HTR-8/SVneo (cell line): ENCODE data around the gene KIAA0319L.
"Not testable (repeated sequence)": the region's sequence is repeated elsewhere in the genome, so short reads cannot be mapped to it uniquely, and the experiment has no call there.

ENCODE experiments used
- DNase-seq: peaks from one replicate; pipeline ENCODE4 v3.0.0; 2011; ENCODE audit warnings: low spot score, mixed read lengths; ENCODE audit not compliant: insufficient read length
- FAIRE-seq: peaks from 2 replicates; lab custom pipeline; 2011; peaks lifted over from hg19 to GRCh38; lab: Jason Lieb, UNC

KIAA0319L gene

GRCh38 chr1:35505911-35506798 lies 51.0 kb downstream of the KIAA0319L start:
- FAIRE-seq (no peak), DNase-seq (peak; percentile 8)

DNA sequence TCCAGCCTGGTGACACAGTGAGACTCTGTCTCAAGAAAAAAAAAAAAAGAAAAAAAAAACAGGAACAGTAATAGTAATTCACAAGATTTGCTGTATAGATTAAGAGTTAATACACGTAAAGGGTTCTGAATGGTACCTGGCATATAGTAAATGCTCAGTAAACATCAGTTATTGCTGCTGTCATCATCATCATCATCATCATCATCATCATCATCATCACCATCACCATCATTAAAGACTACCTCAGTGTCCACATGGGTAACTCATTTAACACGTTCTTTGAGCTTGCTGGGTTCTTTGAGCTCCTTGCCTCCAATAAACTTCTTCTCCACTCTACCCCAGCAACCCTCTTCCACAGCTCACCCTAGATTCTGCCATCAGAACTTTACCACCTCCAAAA lies 55.0 kb downstream of the KIAA0319L start:
- DNase-seq (no peak), FAIRE-seq (no peak)

DNA sequence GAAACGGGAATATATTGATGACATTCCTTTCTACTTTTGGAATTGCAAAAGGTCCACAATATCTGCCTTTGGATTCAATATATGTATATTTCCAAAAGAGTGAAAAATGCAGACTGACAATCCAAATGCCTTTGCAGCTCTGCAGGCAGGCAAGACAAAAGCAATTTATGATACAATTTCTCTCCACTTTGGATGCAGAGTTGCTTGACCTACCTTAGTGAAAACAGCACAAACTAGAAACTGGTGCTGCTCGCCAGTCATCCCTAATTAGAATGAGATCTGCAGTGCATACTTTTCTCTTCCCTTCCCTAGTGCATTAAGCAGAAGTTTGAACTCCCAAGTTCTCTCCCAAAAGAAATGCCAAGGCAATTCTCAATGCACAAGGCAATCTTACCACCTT lies 56.8 kb downstream of the KIAA0319L start:
- FAIRE-seq = no peak
- no peak for DNase-seq

GRCh38 chr1:35499652-35500176 lies 57.5 kb downstream of the KIAA0319L start:
- FAIRE-seq = no peak

DNA sequence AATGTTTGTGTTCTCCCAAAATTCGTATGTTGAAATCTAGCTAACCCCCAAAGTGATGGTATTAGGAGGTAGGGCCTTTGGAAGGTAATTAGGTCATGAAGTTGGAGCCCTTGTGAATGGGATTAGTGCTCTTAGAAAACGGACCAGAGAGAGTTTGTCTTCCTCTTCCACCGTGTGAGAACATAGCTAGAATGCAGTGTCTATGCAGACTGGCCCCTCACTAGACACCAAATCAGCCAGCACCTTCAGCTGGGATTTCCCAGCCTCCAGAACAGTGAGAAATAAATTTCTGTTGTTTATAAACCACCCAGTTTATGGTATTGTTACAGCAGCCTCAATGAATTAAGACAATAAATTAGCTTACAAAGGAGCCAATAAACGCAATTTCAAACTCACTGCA lies 58.0 kb downstream of the KIAA0319L start:
- no peak for DNase-seq
- no peak for FAIRE-seq

More at GRCh38 chr1:35499652-35500176, 57.5 kb downstream of the KIAA0319L start:
- no peak for DNase-seq

- no peak for DNase-seq
- no peak for FAIRE-seq
Measured at GRCh38 chr1:35497571-35497970, 59.6 kb downstream of the KIAA0319L start.

DNA sequence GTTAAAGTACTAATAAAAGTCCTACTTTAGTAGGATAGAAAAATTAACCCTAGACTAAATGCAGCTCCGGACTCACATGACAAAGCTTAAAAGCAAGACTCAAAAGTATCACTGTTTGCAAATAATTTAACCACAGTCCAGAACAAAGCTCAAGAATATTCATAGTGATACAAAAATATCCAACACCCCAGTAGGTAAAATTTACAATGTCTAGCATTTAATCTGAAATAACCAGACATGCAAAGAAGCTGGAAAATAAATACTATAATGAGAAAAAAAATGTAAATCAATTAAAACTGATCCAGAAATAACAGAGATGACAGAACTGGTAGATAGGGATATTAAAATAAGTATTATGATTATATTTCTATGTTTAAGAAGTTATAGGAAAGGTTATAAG lies 67.0 kb downstream of the KIAA0319L start:
- DNase-seq (no peak), FAIRE-seq (no peak)

DNA sequence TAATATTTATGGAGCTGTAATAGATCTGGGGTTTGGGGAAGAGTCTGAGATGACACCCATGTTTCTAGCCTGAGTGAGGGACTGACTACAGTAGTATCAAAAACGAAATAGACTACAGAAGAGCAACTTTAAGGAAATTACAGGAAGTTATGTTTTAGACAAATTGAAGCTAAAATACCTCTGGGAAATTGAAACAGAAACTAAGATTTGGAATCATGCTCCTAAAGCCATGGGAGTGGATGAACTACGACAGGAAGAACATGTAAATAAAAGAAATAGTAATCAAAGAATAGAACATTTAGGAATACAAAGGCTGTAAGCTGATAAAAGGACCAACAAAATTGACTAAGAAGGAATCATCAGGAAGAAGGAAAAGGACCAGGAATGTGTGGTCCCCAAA lies 68.9 kb downstream of the KIAA0319L start:
- FAIRE-seq (no peak), DNase-seq (no peak)

- DNase-seq (no peak), FAIRE-seq (no peak)
Measured at GRCh38 chr1:35486858-35487408, 70.3 kb downstream of the KIAA0319L start.

GRCh38 chr1:35481229-35481628 lies 76.0 kb downstream of the KIAA0319L start:
- no peak for DNase-seq

DNA sequence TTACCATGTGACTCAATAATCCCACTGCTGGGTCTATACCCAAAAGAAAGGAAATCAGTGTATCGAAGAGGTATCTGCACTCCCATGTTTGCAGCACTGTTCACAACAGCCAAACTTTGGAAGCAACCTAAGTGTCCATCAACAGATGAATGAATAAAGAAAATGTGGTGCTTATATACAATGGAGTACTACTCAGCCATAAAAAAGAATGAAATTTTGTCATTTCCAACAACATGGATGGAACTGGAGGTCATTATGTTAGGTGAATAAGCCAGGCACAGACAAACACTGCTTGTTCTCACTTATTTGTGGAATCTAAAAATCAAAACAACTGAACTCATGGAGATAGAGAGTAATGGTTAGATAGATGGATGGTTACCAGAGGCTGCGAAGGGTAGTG lies 79.3 kb downstream of the KIAA0319L start:
- FAIRE-seq (no peak), DNase-seq (no peak)

More at GRCh38 chr1:35481229-35481628, 76.0 kb downstream of the KIAA0319L start:
- no peak for FAIRE-seq

DNA sequence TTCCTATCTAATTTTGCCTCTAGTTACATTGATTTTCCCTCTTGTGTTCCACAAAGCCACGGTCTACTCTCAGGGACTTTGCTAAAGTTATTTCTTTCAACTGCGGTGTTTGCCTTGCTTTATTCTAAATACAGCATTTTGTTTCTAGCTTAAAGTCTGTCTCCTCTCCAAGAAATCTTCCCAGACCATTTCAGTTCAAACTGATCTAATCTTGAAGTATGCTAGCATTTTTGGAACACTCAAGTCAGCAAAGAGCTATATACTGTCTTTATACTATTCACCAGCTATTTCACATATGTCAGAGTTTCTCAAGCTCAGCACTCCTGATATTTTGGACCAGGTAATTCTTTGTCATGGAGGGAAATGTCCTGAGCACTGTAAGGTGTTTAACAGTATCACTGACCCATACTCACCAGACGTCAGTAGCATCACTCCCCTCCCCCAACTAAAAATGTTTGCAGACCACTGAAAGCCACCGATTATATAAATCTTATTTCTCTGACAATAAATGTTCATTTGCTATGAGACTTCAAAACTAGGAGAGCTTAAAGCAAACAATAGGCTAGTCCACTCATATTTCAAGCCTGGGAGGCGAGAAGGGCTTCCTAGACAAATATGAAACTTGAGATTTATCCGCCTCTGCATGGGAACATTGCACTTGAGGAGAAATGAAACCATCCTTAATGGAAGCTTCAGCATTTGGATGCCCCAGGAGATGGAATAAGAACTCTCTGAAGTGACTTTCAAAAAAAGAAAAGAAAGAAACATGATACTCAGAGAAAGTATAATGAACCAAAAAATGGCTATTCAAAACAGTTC lies 81.1 kb downstream of the KIAA0319L start:
- DNase-seq (no peak), FAIRE-seq (no peak)

- no peak for FAIRE-seq
- no peak for DNase-seq
Measured at GRCh38 chr1:35475356-35475755, 81.8 kb downstream of the KIAA0319L start.

- DNase-seq, FAIRE-seq: not testable (repeated sequence)
Measured at GRCh38 chr1:35473216-35473615, 84.0 kb downstream of the KIAA0319L start.

DNA sequence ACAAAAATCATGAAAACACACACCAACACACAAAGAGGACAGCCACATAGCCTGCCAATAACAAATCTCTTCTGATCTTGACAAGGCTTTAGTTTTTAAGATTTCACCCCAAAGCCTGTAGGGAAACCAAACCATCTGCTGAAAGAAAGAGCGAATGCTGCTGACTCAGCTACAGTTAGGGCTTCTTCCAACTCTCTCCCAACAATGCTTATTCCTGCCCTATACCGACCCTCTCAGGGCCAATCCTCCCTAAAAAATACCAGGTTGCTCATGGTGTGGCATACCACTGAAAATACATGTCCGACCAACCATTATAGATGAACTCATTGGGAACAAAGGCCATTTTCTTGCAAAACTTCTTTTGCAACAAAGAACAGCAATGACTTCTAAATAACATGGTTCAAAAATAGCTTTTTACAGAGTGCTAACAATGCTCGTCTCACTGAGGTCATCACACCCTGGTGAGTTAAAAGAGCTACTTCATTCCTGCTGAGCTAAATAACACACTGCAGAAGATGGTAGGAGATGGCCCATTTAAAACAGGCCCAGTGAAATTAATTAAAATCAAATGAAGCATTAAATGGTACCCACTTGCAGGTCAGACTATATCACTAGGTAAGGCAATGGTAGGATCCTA lies 86.1 kb downstream of the KIAA0319L start:
- no peak for FAIRE-seq
- DNase-seq = no peak

- FAIRE-seq (no peak), DNase-seq (no peak)
Measured at GRCh38 chr1:35466120-35466519, 91.1 kb downstream of the KIAA0319L start.

DNA sequence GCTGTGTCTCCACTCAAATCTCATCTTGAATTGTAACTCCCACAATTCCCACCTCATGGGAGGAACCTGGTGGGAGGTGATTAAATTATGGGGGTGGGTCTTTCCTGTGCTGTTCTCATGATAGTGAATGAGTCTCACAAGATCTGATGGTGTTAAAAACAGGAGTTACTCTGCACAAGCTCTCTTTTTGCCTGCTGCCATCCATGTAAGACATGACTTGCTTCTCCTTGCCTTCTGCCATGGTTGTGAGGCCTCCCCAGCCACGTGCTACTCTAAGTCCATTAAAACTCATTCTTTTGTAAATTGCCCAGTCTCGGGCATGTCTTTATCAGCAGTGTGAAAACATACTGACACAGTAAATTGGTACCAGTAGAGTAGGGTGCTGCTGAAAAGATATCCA lies 93.5 kb downstream of the KIAA0319L start:
- FAIRE-seq, DNase-seq: not testable (repeated sequence)

DNA sequence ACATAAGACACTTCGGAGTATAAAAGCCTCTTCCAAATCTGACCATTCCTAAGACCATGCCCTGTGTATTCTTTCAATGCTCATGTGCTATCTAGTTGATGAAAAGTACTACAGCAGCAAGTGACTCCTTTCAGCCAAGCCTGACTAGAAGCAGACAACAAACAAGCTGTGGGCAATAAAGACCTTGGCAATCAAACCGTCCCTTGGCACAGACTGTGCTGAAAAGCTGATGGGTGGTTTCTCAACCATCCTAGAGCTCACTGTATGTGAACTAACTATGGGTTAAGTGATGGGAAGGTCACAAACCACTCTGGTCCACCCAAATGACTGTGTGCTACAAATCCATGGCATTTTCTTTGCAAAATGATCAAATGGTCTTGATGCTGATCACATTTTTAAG lies 94.0 kb downstream of the KIAA0319L start:
- FAIRE-seq (no peak), DNase-seq (no peak)

DNA sequence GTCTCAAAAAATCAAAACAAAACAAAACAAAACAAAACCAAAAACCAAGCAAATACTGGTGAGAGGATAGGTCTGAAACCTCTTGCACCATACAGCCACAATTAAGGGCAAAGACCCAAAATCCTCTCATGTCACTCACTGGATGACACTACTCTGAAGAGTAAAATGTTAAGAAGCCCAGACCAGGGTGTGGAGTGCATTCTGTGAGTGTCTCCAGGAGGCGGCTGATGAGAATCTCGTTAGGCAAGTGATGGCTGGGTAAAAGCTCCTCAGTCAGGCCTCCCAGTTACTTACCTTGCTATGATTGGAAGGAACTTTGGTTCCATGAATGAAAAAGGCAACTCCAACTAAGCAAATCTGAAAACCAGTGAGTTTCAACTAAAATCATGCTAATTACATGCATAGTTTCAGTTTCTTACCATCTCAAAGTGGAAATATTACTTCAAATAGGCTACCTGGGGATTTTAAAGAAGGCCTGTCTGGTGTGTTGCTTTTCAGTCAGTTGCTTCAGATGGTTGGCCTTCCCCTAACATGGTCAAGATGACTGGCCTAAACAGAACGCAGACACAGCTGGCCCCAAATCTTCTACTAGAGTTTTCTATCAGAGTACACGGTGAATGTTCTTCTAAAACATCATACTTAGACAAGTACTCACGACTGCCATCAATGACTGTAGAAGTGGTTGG lies 95.1 kb downstream of the KIAA0319L start:
- DNase-seq = no peak
- FAIRE-seq = no peak

DNA sequence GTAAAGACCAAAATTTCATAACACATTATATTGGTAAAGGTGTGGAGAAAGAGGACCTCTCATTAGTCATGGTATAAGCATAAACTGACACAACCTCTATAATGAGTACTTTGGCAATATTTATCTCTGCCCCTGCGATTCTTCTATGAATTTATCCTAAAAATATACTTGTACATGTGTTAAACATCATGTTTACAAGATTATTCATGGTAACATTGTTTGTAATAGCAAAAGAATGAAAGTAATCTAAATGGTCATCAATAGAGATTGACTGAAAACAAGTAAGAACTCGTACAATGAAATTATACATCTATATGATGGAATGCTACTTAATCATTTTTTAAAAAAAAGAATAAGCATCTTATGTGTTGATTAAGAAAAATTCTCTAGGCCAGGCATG lies 96.4 kb downstream of the KIAA0319L start:
- no peak for FAIRE-seq
- DNase-seq = no peak
